Smooth muscle cell (in vitro differentiated cells): ENCODE measurements around the gene ACVR2A. TPM values are rescaled to one million over a fixed set of nuclear protein-coding genes. Genes with fewer than 3 reads are reported as not detected.

Experiments used
- DNase-seq: peaks from one replicate; lab custom pipeline; 2025; ENCODE audit not compliant: unreplicated experiment; lab: John Stamatoyannopoulos, UW
- H2AFZ ChIP-seq: fragments of 200-600 bp; sonication (generic); 2 replicates; pipeline ENCODE4 v1.6.0; 2016; ENCODE audit warnings: antibody characterized with exemption, low read depth, mild to moderate bottlenecking
- H3F3A ChIP-seq: fragments of 200-600 bp; sonication (generic); 2 replicates; pipeline ENCODE4 v1.6.0; 2017; ENCODE audit warnings: antibody characterized with exemption, low read depth
- H3K27ac ChIP-seq: fragments of 200-600 bp; sonication (generic); 2 replicates; pipeline ENCODE4 v1.5.1; 2016; ENCODE audit warnings: low read depth, mild to moderate bottlenecking
- H3K27me3 ChIP-seq: fragments of 200-600 bp; sonication (generic); 2 replicates; pipeline ENCODE4 v1.6.1; 2016; ENCODE audit warnings: low read depth, mild to moderate bottlenecking
- H3K36me3 ChIP-seq: fragments of 200-600 bp; sonication (generic); 2 replicates; pipeline ENCODE4 v1.5.1; 2016; ENCODE audit warnings: low read depth
- H3K4me1 ChIP-seq: fragments of 200-600 bp; sonication (generic); 2 replicates; pipeline ENCODE4 v1.5.1; 2016; ENCODE audit warnings: low read depth
- H3K4me2 ChIP-seq: fragments of 200-600 bp; sonication (generic); 2 replicates; pipeline ENCODE4 v1.6.0; 2016; ENCODE audit warnings: mild to moderate bottlenecking
- H3K4me3 ChIP-seq: fragments of 200-600 bp; sonication (generic); 2 replicates; pipeline ENCODE4 v1.5.1; 2016; ENCODE audit warnings: mild to moderate bottlenecking
- H3K79me2 ChIP-seq: fragments of 200-600 bp; sonication (generic); 2 replicates; pipeline ENCODE4 v1.6.0; 2016; ENCODE audit warnings: low read depth, mild to moderate bottlenecking
- H3K9ac ChIP-seq: fragments of 200-600 bp; sonication (generic); 2 replicates; pipeline ENCODE4 v1.6.0; 2016; ENCODE audit warnings: low read depth
- H3K9me3 ChIP-seq: fragments of 200-600 bp; sonication (generic); replicated peaks from 2 replicates; pipeline ENCODE4 v1.5.1; 2016; ENCODE audit warnings: low read depth
- H4K20me1 ChIP-seq: fragments of 200-600 bp; sonication (generic); 2 replicates; pipeline ENCODE4 v1.6.0; 2016; ENCODE audit warnings: low read depth
- WGBS: methylation state at CpG from one replicate; pipeline ENCODE4 v1.1.7; 2016; ENCODE audit warnings: low lambda C conversion rate; 5-methylcytosine and 5-hydroxymethylcytosine counted together
- polyA plus RNA-seq: library from polyadenylated mRNA; unstranded; fragments of >200 nt; fragmentation: Nextera tagmentation; extraction: Ambion mirVana; gene quantifications from 2 replicates; pipeline ENCODE4 v1.2.1, GENCODE V29; 2016
- total RNA-seq: library from RNA; depleted of rRNA; stranded (reverse); fragments of >200 nt; gene quantifications from 2 replicates; pipeline ENCODE4 v1.2.3, GENCODE V29; 2014
- TF ChIP-seq, protein P1 (sequence below): fragments of 200-600 bp; sonication (generic); IDR thresholded peaks from 2 replicates; pipeline ENCODE4 v1.5.1; 2017; ENCODE audit warnings: borderline replicate concordance, mild to moderate bottlenecking, antibody characterized with exemption; ENCODE audit not compliant: insufficient read depth, poor library complexity, severe bottlenecking

ACVR2A gene
- total and polyA plus RNA-seq, 2 experiments from 2014 or later: 12.4 to 39.7 TPM

DNA sequence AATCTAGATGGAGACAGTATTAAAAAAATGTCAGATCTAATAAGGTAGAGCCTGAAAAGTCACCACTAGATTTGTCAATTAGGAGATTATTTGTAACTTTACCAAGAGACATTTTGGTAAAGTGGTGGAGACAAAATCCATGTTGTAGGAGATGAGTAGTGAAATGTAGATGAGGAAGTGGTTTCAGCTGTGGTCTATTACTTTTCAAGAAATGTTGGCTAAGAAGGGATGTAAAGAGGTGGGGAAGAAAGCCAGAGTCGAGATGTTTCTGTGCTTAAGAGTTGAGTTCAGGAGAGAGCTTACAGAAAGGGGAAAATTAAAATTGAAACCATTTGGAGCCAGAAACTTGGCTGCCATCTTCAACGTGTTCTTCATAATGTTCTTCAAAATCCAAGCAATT is 22.2 kb downstream of the ACVR2A start:
- no peak overlapping the region for H2AFZ ChIP-seq
- H3K27ac ChIP-seq: no peak overlapping the region
- WGBS: 97% methylated on average over 2 of the region's 2 CpGs
- H4K20me1 ChIP-seq: peaks cover 100% of the 10 kb centered on the region
- no peaks in the 10 kb centered on the region for H3K27me3 ChIP-seq
- no peak overlapping the region for H3K4me3 ChIP-seq
- H3K9ac ChIP-seq: no peak overlapping the region
- H3K4me2 ChIP-seq: no peak overlapping the region
- H3F3A ChIP-seq: no peaks in the 10 kb centered on the region
- DNase-seq: no peak
- peaks cover 100% of the 10 kb centered on the region for H3K79me2 ChIP-seq
- H3K4me1 ChIP-seq: peaks cover 2% of the 10 kb centered on the region
- TF ChIP-seq, protein P1, sequence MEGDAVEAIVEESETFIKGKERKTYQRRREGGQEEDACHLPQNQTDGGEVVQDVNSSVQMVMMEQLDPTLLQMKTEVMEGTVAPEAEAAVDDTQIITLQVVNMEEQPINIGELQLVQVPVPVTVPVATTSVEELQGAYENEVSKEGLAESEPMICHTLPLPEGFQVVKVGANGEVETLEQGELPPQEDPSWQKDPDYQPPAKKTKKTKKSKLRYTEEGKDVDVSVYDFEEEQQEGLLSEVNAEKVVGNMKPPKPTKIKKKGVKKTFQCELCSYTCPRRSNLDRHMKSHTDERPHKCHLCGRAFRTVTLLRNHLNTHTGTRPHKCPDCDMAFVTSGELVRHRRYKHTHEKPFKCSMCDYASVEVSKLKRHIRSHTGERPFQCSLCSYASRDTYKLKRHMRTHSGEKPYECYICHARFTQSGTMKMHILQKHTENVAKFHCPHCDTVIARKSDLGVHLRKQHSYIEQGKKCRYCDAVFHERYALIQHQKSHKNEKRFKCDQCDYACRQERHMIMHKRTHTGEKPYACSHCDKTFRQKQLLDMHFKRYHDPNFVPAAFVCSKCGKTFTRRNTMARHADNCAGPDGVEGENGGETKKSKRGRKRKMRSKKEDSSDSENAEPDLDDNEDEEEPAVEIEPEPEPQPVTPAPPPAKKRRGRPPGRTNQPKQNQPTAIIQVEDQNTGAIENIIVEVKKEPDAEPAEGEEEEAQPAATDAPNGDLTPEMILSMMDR: no peak
- no peaks in the 10 kb centered on the region for H3K36me3 ChIP-seq
- no peaks in the 10 kb centered on the region for H3K9me3 ChIP-seq

DNA sequence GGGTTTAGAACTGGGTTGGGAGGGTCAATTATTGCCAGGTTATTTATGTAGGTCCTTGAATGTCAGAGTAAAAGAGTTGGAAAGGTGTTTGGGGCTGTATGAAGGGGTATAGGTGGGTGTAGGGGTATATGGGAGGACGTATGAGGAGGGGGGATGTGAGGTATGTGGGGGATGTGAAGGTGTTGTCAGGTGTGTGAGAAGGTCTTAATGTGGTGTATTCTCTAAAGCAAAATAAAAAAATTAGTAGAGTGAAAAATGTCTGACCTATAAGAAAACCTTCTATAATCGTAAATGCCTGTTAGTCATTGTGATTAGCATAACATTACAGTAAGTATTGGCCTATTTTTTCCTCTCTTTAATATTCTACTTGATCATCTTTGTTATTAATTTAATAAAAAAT is 25.1 kb downstream of the ACVR2A start:
- no peak for DNase-seq
- H3K9me3 ChIP-seq: no peaks in the 10 kb centered on the region
- H3K79me2 ChIP-seq: peaks cover 100% of the 10 kb centered on the region
- no peak overlapping the region for H3K4me3 ChIP-seq
- peaks cover 100% of the 10 kb centered on the region for H4K20me1 ChIP-seq
- H3K27me3 ChIP-seq: no peaks in the 10 kb centered on the region
- no peaks in the 10 kb centered on the region for H3K4me1 ChIP-seq
- TF ChIP-seq, protein P1: no peak
- H3K9ac ChIP-seq: no peak overlapping the region
- H3K36me3 ChIP-seq: no peaks in the 10 kb centered on the region
- H2AFZ ChIP-seq: no peak overlapping the region
- no peak overlapping the region for H3K27ac ChIP-seq
- H3F3A ChIP-seq: no peaks in the 10 kb centered on the region
- no peak overlapping the region for H3K4me2 ChIP-seq
- WGBS: 88% methylated on average over 2 of the region's 2 CpGs

DNA sequence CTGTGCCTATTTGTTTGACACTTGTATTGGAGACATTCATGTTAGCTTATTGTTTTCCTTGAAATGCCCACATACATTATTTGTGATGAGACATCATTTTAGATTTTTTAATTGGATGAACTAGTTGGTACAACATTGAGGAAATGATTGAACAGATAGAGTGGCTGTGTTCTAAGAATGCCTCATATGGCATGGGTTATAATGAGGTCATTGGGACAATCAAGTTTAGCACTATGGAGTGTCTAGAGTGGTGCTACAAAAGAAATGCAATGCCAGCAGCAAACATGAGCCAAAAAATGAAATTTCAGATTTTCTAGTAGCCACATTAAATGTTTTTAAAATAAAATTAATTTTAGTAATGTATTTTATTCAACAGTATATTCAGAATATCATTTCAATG is 28.1 kb downstream of the ACVR2A start:
- no peak for DNase-seq
- Histone ChIP-seq H3K4me2 (no peak overlapping the region), H3K36me3 (no peaks in the 10 kb centered on the region), H3K79me2 (peaks cover 100% of the 10 kb centered on the region), H3K9me3 (no peaks in the 10 kb centered on the region), H3K27me3 (no peaks in the 10 kb centered on the region), H3K27ac (no peak overlapping the region), H3K4me1 (peaks cover 5% of the 10 kb centered on the region), H3K9ac (no peak overlapping the region), H4K20me1 (peaks cover 100% of the 10 kb centered on the region), H3K4me3 (no peak overlapping the region), H3F3A (no peaks in the 10 kb centered on the region), H2AFZ (no peak overlapping the region)
- TF ChIP-seq, protein P1: no peak

DNA sequence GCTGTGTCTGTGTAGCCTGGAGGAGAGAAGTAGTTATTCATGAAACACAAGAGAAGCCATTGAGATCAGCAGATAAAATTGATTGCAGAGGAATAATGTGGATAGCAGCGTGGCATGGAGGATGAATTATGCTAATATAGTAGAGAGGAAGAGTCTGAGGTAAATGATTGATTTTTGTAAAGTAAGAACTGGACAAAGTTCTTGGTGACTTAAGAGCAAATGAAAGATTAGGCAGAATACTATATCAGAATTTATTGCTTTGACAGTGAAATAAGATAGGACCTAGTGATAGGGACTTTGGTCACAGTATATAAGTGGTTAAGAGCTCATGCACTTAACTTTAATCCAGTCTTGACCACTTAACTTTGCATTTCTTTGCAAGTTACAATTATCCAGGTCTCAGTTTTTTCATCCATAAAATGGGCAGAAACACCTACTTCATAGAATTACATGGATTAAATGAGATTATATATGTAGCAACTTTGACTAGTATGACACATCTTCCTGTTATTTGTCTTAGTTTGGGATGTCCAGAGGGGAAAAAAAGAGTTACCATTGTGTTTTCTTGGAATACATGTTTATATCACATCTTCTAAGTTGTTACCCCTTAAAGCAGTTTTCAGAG is 29.1 kb downstream of the ACVR2A start:
- Histone ChIP-seq H3K9ac (no peak overlapping the region), H3F3A (no peaks in the 10 kb centered on the region), H3K4me1 (peaks cover 5% of the 10 kb centered on the region), H3K27me3 (no peaks in the 10 kb centered on the region), H3K27ac (no peak overlapping the region), H2AFZ (no peak overlapping the region), H3K9me3 (no peaks in the 10 kb centered on the region), H3K4me2 (no peak overlapping the region), H4K20me1 (peaks cover 100% of the 10 kb centered on the region), H3K36me3 (no peaks in the 10 kb centered on the region), H3K4me3 (no peak overlapping the region), H3K79me2 (peaks cover 100% of the 10 kb centered on the region)
- TF ChIP-seq, protein P1: no peak
- no peak for DNase-seq
- 92% methylated on average over 1 of the region's 1 CpG for WGBS
